ENCODE data around the gene CCDC18.
"Not testable (repeated sequence)": the region's sequence is repeated elsewhere in the genome, so short reads cannot be mapped to it uniquely, and the experiment has no call there.

DNA sequence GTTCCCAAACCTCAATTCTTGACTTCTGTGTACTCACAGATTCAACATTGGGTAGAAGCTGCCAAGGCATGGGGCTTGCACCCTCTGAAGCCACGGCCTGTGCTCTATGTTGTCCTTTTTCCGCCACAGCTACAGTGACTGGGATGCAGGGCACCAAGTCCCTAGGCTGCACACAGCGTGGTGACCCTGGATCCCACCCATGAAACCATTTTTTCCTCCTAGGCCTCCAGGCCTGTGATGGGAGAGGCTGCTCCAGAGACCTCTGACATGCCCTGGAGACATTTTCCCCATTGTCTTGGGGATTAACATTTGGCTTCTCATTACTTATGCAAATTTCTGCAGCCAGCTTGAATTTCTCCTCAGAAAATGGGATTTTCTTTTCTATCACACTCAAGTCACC is 62.7 kb downstream of the CCDC18 start:
- TF ChIP-seq, protein P1, sequence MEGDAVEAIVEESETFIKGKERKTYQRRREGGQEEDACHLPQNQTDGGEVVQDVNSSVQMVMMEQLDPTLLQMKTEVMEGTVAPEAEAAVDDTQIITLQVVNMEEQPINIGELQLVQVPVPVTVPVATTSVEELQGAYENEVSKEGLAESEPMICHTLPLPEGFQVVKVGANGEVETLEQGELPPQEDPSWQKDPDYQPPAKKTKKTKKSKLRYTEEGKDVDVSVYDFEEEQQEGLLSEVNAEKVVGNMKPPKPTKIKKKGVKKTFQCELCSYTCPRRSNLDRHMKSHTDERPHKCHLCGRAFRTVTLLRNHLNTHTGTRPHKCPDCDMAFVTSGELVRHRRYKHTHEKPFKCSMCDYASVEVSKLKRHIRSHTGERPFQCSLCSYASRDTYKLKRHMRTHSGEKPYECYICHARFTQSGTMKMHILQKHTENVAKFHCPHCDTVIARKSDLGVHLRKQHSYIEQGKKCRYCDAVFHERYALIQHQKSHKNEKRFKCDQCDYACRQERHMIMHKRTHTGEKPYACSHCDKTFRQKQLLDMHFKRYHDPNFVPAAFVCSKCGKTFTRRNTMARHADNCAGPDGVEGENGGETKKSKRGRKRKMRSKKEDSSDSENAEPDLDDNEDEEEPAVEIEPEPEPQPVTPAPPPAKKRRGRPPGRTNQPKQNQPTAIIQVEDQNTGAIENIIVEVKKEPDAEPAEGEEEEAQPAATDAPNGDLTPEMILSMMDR (conservative IDR thresholded peaks at IDR 0.05; ENCODE audit: low read length), result not testable (repeated sequence)
- not testable (repeated sequence) for TF ChIP-seq EZH2phosphoT487 (IDR thresholded peaks at IDR 0.05; ENCODE audit: borderline replicate concordance, low read depth, low read length)

Measured in OCI-LY7 (cell line).